Ishikawa (cell line): ENCODE results near the gene METTL25.

Experiments
- CEBPB ChIP-seq: IDR thresholded peaks from 2 replicates; pipeline ENCODE4 v1.6.1; 2012
- CREB1 ChIP-seq: IDR thresholded peaks from 2 replicates; pipeline ENCODE4 v1.6.1; 2012; ENCODE audit warnings: low read depth
- EGR1 ChIP-seq: IDR thresholded peaks from 2 replicates; pipeline ENCODE4 v1.6.1; 2012
- EP300 ChIP-seq: IDR thresholded peaks from 2 replicates; pipeline ENCODE4 v1.6.1; 2012; ENCODE audit warnings: borderline replicate concordance
- FOXM1 ChIP-seq: IDR thresholded peaks from 2 replicates; pipeline ENCODE4 v1.6.1; 2012; ENCODE audit warnings: low read depth, borderline replicate concordance
- MAX ChIP-seq: IDR thresholded peaks from 2 replicates; pipeline ENCODE4 v1.6.1; 2012
- NFIC ChIP-seq: IDR thresholded peaks from 2 replicates; pipeline ENCODE4 v1.6.1; 2012
- RAD21 ChIP-seq: IDR thresholded peaks from 2 replicates; pipeline ENCODE4 v1.6.1; 2012; ENCODE audit warnings: low read depth
- REST ChIP-seq: IDR thresholded peaks from 2 replicates; pipeline ENCODE4 v1.6.1; 2012; ENCODE audit warnings: low read depth, mild to moderate bottlenecking
- TAF1 ChIP-seq: IDR thresholded peaks from 2 replicates; pipeline ENCODE4 v1.6.1; 2012; ENCODE audit warnings: low read depth, mild to moderate bottlenecking
- TEAD4 ChIP-seq: IDR thresholded peaks from 2 replicates; pipeline ENCODE4 v1.6.1; 2012
- USF1 ChIP-seq: IDR thresholded peaks from 2 replicates; pipeline ENCODE4 v1.6.1; 2012
- YY1 ChIP-seq: IDR thresholded peaks from 2 replicates; pipeline ENCODE4 v1.6.1; 2012; ENCODE audit warnings: low read depth

- TF ChIP-seq EGR1: no peak
- TF ChIP-seq TAF1: no peak
- no peak for TF ChIP-seq EP300
- no peak for TF ChIP-seq MAX
- no peak for TF ChIP-seq RAD21
- no peak for TF ChIP-seq NFIC
- no peak for TF ChIP-seq USF1
- no peak for TF ChIP-seq REST
- no peak for TF ChIP-seq CREB1
- no peak for TF ChIP-seq CEBPB
- no peak for TF ChIP-seq YY1
- no peak for TF ChIP-seq FOXM1
- no peak for TF ChIP-seq TEAD4
Observed at GRCh38 chr12:82430541-82431145, 72.3 kb downstream of the METTL25 start.
